CD8-positive, alpha-beta memory T cell (primary cell): ENCODE measurements around the gene SLC12A4. TPM values are rescaled to one million over a fixed set of nuclear protein-coding genes. Genes with fewer than 3 reads are reported as not detected.

Experiments
- polyA plus RNA-seq: library from polyadenylated mRNA; unstranded; fragments of 300-500 nt; fragmentation: Illumina TruSeq; gene quantifications from one replicate; pipeline ENCODE4 v1.2.3, GENCODE V29; 2021
- total RNA-seq, 2 experiments: library from RNA; stranded (reverse); gene quantifications; one replicate each; pipeline ENCODE4 v1.2.3, GENCODE V29; 2021

The SLC12A4 gene
- total and polyA plus RNA-seq, 3 experiments from 2014 or later: 5.1 to 34.1 (median 30.6) TPM

Other genes starting within 250 kb of the SLC12A4 start
- 10 to 100 TPM; 21.3 to 23.7 TPM for gene GFOD2, start 249.3 kb downstream of the SLC12A4 start, total RNA-seq
- gene GFOD2, start 249.3 kb downstream of the SLC12A4 start, polyA plus RNA-seq: 11.2 TPM
- gene RANBP10, start 162.1 kb downstream of the SLC12A4 start, total RNA-seq: 10 to 100 TPM; 18.9 to 20.0 TPM
- gene RANBP10, start 162.1 kb downstream of the SLC12A4 start, polyA plus RNA-seq: 11.1 TPM
- gene TSNAXIP1, start 161.7 kb downstream of the SLC12A4 start, total RNA-seq: 1 to 10 TPM; 1.2 to 1.5 TPM
- 0.13 TPM for gene TSNAXIP1, start 161.7 kb downstream of the SLC12A4 start, polyA plus RNA-seq
- gene THAP11, start 126.3 kb downstream of the SLC12A4 start, total RNA-seq: 10 to 100 TPM; 52.6 to 55.1 TPM
- gene THAP11, start 126.3 kb downstream of the SLC12A4 start, polyA plus RNA-seq: 153 TPM
- gene NUTF2, start 121.7 kb downstream of the SLC12A4 start, total RNA-seq: 100 to 1,000 TPM; 181 TPM
- 129 TPM for gene NUTF2, start 121.7 kb downstream of the SLC12A4 start, polyA plus RNA-seq
- gene CENPT, start 120.9 kb downstream of the SLC12A4 start, total RNA-seq: 10 to 100 TPM; 56.5 to 58.6 TPM
- gene CENPT, start 120.9 kb downstream of the SLC12A4 start, polyA plus RNA-seq: 14.3 TPM
- gene EDC4, start 95.6 kb downstream of the SLC12A4 start, total RNA-seq: 100 to 1,000 TPM; 105 to 108 TPM
- gene EDC4, start 95.6 kb downstream of the SLC12A4 start, polyA plus RNA-seq: 30.1 TPM
- gene NRN1L, start 83.8 kb downstream of the SLC12A4 start, total RNA-seq: under 1 TPM in 1 of 2 experiments, not detected in 1; 0.97 TPM
- 0.83 TPM for gene NRN1L, start 83.8 kb downstream of the SLC12A4 start, polyA plus RNA-seq
- gene PSKH1, start 75.4 kb downstream of the SLC12A4 start, total RNA-seq: 10 to 100 TPM; 13.6 to 14.5 TPM
- gene PSKH1, start 75.4 kb downstream of the SLC12A4 start, polyA plus RNA-seq: 27.0 TPM
- 1 to 10 TPM; 4.1 to 4.9 TPM for gene CTRL, start 36.8 kb downstream of the SLC12A4 start, total RNA-seq
- 1.5 TPM for gene CTRL, start 36.8 kb downstream of the SLC12A4 start, polyA plus RNA-seq
- gene PSMB10, start 31.8 kb downstream of the SLC12A4 start, total RNA-seq: 100 to 1,000 TPM; 176 to 189 TPM
- gene PSMB10, start 31.8 kb downstream of the SLC12A4 start, polyA plus RNA-seq: 518 TPM
- 10 to 100 TPM; 12.7 to 12.8 TPM for gene LCAT, start 24.5 kb downstream of the SLC12A4 start, total RNA-seq
- 0.74 TPM for gene LCAT, start 24.5 kb downstream of the SLC12A4 start, polyA plus RNA-seq
- gene DPEP3, start 11.9 kb upstream of the SLC12A4 start, total RNA-seq: under 1 TPM; 0.18 TPM
- gene DPEP3, start 11.9 kb upstream of the SLC12A4 start, polyA plus RNA-seq: 0.10 TPM
- 1 to 10 TPM; 6.2 to 6.4 TPM for gene DPEP2, start 30.8 kb upstream of the SLC12A4 start, total RNA-seq
- 34.0 TPM for gene DPEP2, start 30.8 kb upstream of the SLC12A4 start, polyA plus RNA-seq
- gene DPEP2NB, start 47.3 kb upstream of the SLC12A4 start, total RNA-seq: not detected
- not detected for gene DPEP2NB, start 47.3 kb upstream of the SLC12A4 start, polyA plus RNA-seq
- gene DDX28, start 54.6 kb upstream of the SLC12A4 start, total RNA-seq: 10 to 100 TPM; 28.3 to 29.2 TPM
- gene DDX28, start 54.6 kb upstream of the SLC12A4 start, polyA plus RNA-seq: 31.5 TPM
- 10 to 100 TPM; 31.3 to 32.2 TPM for gene DUS2, start 54.6 kb upstream of the SLC12A4 start, total RNA-seq
- 15.3 TPM for gene DUS2, start 54.6 kb upstream of the SLC12A4 start, polyA plus RNA-seq
- 10 to 100 TPM; 91.1 to 95.9 TPM for gene NFATC3, start 116.7 kb upstream of the SLC12A4 start, total RNA-seq
- 120 TPM for gene NFATC3, start 116.7 kb upstream of the SLC12A4 start, polyA plus RNA-seq